Lung (tissue), 16 donors: ENCODE data around the gene EHMT2. TPM values are rescaled to one million over a fixed set of nuclear protein-coding genes. Genes with fewer than 3 reads are reported as not detected.

Source experiments
- ATAC-seq: fragments of 200-7000 bp; cut with Tn5 transposase; one replicate; pipeline ENCODE4 v1.9.1; 2020; ENCODE audit warnings: moderate number of reproducible peaks; ENCODE audit not compliant: insufficient read depth, low FRiP score
- DNase-seq, 3 donors: peaks; one replicate each; pipeline ENCODE4 v3.0.0-alpha.2; 2013 to 2017
- H3K27ac ChIP-seq, 2 donors: one replicate each; pipeline ENCODE4 v1.5.1; 2013; ENCODE audit warnings: mild to moderate bottlenecking in 2 of 2, moderate library complexity in 2 of 2, control low read depth in 1 of 2, inconsistent platforms in 1 of 2, low read depth in 1 of 2, low read length in 1 of 2
- H3K27me3 ChIP-seq, 3 donors: one replicate each; pipeline ENCODE4 v1.5.1; 2013; ENCODE audit warnings: low read length in 2 of 3; ENCODE audit not compliant: control insufficient read depth in 3 of 3, insufficient read depth in 3 of 3
- H3K36me3 ChIP-seq, 4 donors: one replicate each; pipeline ENCODE4 v1.5.1; 2013; ENCODE audit warnings: low read length in 4 of 4, mild to moderate bottlenecking in 1 of 4, moderate library complexity in 1 of 4; ENCODE audit not compliant: control insufficient read depth in 4 of 4, insufficient read depth in 4 of 4
- H3K4me1 ChIP-seq, 5 donors: one replicate each; pipeline ENCODE4 v1.5.1; 2013; ENCODE audit warnings: low read length in 5 of 5, mild to moderate bottlenecking in 2 of 5, moderate library complexity in 1 of 5; ENCODE audit not compliant: control insufficient read depth in 5 of 5, insufficient read depth in 5 of 5
- H3K4me3 ChIP-seq: one replicate; pipeline ENCODE4 v1.5.1; 2013; ENCODE audit warnings: mild to moderate bottlenecking, control low read depth, moderate library complexity
- H3K9ac ChIP-seq, 2 donors: one replicate each; pipeline ENCODE4 v1.5.1; 2013; ENCODE audit warnings: low read length in 2 of 2, control low read depth in 1 of 2; ENCODE audit not compliant: insufficient read depth in 1 of 2
- H3K9me3 ChIP-seq, 4 donors: one replicate each; pipeline ENCODE4 v1.5.1; 2013; ENCODE audit warnings: low read length in 3 of 4, mild to moderate bottlenecking in 1 of 4, moderate library complexity in 1 of 4; ENCODE audit not compliant: control insufficient read depth in 4 of 4, insufficient read depth in 3 of 4
- CTCF ChIP-seq: IDR thresholded peaks from 2 replicates; pipeline ENCODE4 v1.5.1; 2012; ENCODE audit warnings: mild to moderate bottlenecking; ENCODE audit errors: control extremely low read depth, extremely low read depth
- WGBS, 2 donors: extraction: QIAGEN DNeasy Blood & Tissue Kit; methylation state at CpG; one replicate each; pipeline ENCODE4 v1.1.7; 2013; 5-methylcytosine and 5-hydroxymethylcytosine counted together
- long read RNA-seq, 5 donors: transcript quantifications; one replicate each; lab custom pipeline, GENCODE V29; 2026
- polyA plus RNA-seq, 2 donors: library from polyadenylated mRNA; stranded (reverse); fragments of 200-250 nt; gene quantifications; one replicate each; pipeline ENCODE4 v1.2.1, GENCODE V29; 2013
- total RNA-seq, 2 donors: library from RNA; depleted of rRNA in 1 of 2; stranded (reverse); fragments of >200 nt in 1 of 2; gene quantifications; one replicate each; pipeline ENCODE4 v1.2.1, GENCODE V29; 2014 to 2021
- donor health status: control.
- donor health status: control.
- donor health status: Bipolar disorder and iron deficiency.
- donor health status: healthy.
- donor health status: DM: yes; HTN: yes; CAD: no.

The EHMT2 gene
- total RNA-seq, result 10 to 100 TPM; 37.6 to 43.4 TPM
- polyA plus RNA-seq, result 10 to 100 TPM; 21.2 to 31.9 TPM
- long read RNA-seq, donor 1, transcript EHMT2-208 (4 exons, 1,454 nt), result major isoform, 5 of 11 reads
- long read RNA-seq, donor 1, partial matches to known transcripts, result 0 of 11 reads
- long read RNA-seq, donor 1, other reads (novel, unspliced or antisense), result 0 of 11 reads
- long read RNA-seq, donor 2, transcript EHMT2-208 (4 exons, 1,454 nt), result major isoform, 7 of 8 reads
- long read RNA-seq, donor 2, partial matches to known transcripts, result 0 of 8 reads
- long read RNA-seq, donor 2, other reads (novel, unspliced or antisense), result 0 of 8 reads
- long read RNA-seq, donor 3, partial matches to known transcripts, result 0 of 2 reads
- long read RNA-seq, donor 3, other reads (novel, unspliced or antisense), result 0 of 2 reads
- long read RNA-seq, donor 4, partial matches to known transcripts, result 6 of 7 reads
- long read RNA-seq, donor 4, other reads (novel, unspliced or antisense), result 0 of 7 reads
- long read RNA-seq, donor 5, partial matches to known transcripts, result 11 of 23 reads
- long read RNA-seq, donor 5, other reads (novel, unspliced or antisense), result 0 of 23 reads

GRCh38 chr6:31897612-31898382 is at the start of gene EHMT2:
TSS of gene EHMT2 (minus strand) at chr6:31897698. CDS start at chr6:31897677, 21 bp downstream.
- Histone ChIP-seq H3K27me3 (no peaks in the 10 kb centered on the region), H3K9ac (peak within 1 kb of the TSS; percentile 31 to 84), H3K27ac (peak within 1 kb of the TSS; percentile 67 to 72), H3K4me3 (peak within 1 kb of the TSS; percentile 78), H3K36me3 (peaks cover 0 to 16% (median 11%) of the 10 kb centered on the region in 4 donors), H3K4me1 (peaks cover 0 to 39% (median 9%) of the 10 kb centered on the region in 5 donors), H3K9me3 (no peaks in the 10 kb centered on the region)
- peak; percentile 70 for ATAC-seq
- TF ChIP-seq CTCF, result no peak
- WGBS, 2 donors, result 0 to 1% methylated on average over 39 to 49 of the region's 49 CpGs
- DNase-seq, result peak; percentile 89 to 92 (median 90)

- no peak overlapping the region for H3K27ac ChIP-seq
- peaks cover 0 to 16% (median 3%) of the 10 kb centered on the region in 4 donors for H3K36me3 ChIP-seq
- ATAC-seq (no peak), DNase-seq (no peak)
- H3K9ac ChIP-seq, result no peak overlapping the region
- H3K4me3 ChIP-seq, result no peak overlapping the region
- TF ChIP-seq CTCF, result no peak
- no peaks in the 10 kb centered on the region for H3K9me3 ChIP-seq
- H3K4me1 ChIP-seq, result peaks cover 0 to 14% (median 0%) of the 10 kb centered on the region in 5 donors
- H3K27me3 ChIP-seq, result peaks cover 0 to 5% (median 0%) of the 10 kb centered on the region in 3 donors
- WGBS, 2 donors, result 88 to 89% methylated on average over 24 of the region's 24 CpGs
Observed at GRCh38 chr6:31947070-31947675, 49.7 kb upstream of the EHMT2 start.

GRCh38 chr6:31946370-31946885 is 48.9 kb upstream of the EHMT2 start:
- Histone ChIP-seq H3K9me3 (no peaks in the 10 kb centered on the region), H3K4me3 (no peak overlapping the region), H3K27me3 (peaks cover 0 to 5% (median 0%) of the 10 kb centered on the region in 3 donors), H3K9ac (no peak overlapping the region), H3K27ac (peak overlapping the region in 1 of 2 donors; percentile 89), H3K36me3 (peaks cover 0 to 9% (median 0%) of the 10 kb centered on the region in 4 donors), H3K4me1 (peaks cover 0 to 14% (median 0%) of the 10 kb centered on the region in 5 donors)
- TF ChIP-seq CTCF, result no peak
- ATAC-seq, result no peak
- peak in 1 of 3 donors; percentile 7 for DNase-seq
- WGBS, 2 donors, result 76 to 80% methylated on average over 11 of the region's 11 CpGs
